SH-SY5Y (cell line): ENCODE measurements around the gene TMCC3.

Experiments
- GATA2 ChIP-seq: IDR thresholded peaks from 2 replicates; pipeline ENCODE4 v1.6.1; 2011; ENCODE audit warnings: mild to moderate bottlenecking, low read depth, low read length
- GATA3 ChIP-seq: IDR thresholded peaks from 2 replicates; pipeline ENCODE4 v1.6.1; 2011; ENCODE audit warnings: low read depth, mild to moderate bottlenecking, low read length, moderate library complexity

DNA sequence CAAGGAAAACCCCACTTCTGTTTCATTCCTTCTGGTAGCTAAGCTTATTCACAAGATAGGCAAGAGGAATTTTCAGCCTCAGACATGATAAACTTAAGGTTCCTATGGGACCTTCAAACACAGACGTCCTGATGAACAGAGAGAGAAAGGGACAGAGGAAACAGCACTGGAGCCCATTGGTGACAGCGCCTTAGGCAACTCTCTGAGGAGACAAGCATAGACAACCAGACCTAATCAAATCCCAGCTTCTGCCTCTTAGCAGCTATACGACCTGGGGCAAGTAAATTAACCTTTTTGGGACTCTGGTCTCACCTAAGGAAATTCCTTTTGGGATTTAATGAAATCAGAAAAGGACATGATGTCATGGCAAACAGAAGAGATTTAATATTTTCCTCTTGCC is 33.3 kb downstream of the TMCC3 start:
- no peak for TF ChIP-seq GATA3
- TF ChIP-seq GATA2, result no peak
